SK-N-SH (cell line): ENCODE measurements around the gene FBP1. TPM values are rescaled to one million over a fixed set of nuclear protein-coding genes. Genes with fewer than 3 reads are reported as not detected.

ENCODE experiments used
- CTCF ChIA-PET: fragments of 300-600, 350-600 bp; formaldehyde crosslinking; extraction: SDS; loops from one replicate; lab custom pipeline; 2021; lab: Yijun Ruan, JAX
- POLR2A ChIA-PET: fragments of 350-600 bp; sonication (Branson Sonifier 250); formaldehyde crosslinking; extraction: SDS; loops from one replicate; lab custom pipeline; 2020; ENCODE audit warnings: antibody characterized with exemption, inconsistent platforms; lab: Yijun Ruan, JAX
- DNase-seq: peaks from one replicate; pipeline ENCODE4 v3.0.0; 2012
- H2AFZ ChIP-seq: fragments of 200-600 bp; sonication (generic); 2 replicates; pipeline ENCODE4 v1.8.1; 2016; ENCODE audit warnings: antibody characterized with exemption, mild to moderate bottlenecking, low read depth
- H3F3A ChIP-seq: fragments of 200-600 bp; sonication (generic); replicated peaks from 2 replicates; pipeline ENCODE3; 2016; ENCODE audit warnings: antibody characterized with exemption, mild to moderate bottlenecking; ENCODE audit not compliant: insufficient read depth
- H3K27ac ChIP-seq, 2 experiments: fragments of 200-500 bp in 1 of 2; fragments of 200-600 bp in 1 of 2; sonication (Bioruptor generic) in 1 of 2; sonication (generic), shearing (Covaris generic) in 1 of 2; 2 replicates each; pipeline versions ENCODE4 v1.5.1 to v1.6.1; 2014 to 2016; ENCODE audit warnings: low read depth in 2 of 2, inconsistent platforms in 1 of 2, low read length in 1 of 2, mild to moderate bottlenecking in 1 of 2, mixed read lengths in 1 of 2
- H3K27me3 ChIP-seq: fragments of 200-600 bp; sonication (generic), shearing (Covaris generic); 2 replicates; pipeline ENCODE4 v1.6.1; 2016; ENCODE audit warnings: mixed run types; ENCODE audit not compliant: insufficient read depth
- H3K36me3 ChIP-seq, 2 experiments: fragments of 200-500 bp in 1 of 2; fragments of 200-600 bp in 1 of 2; sonication (Bioruptor generic) in 1 of 2; sonication (generic) in 1 of 2; replicated peaks in 1 of 2; 2 replicates each; pipeline versions ENCODE3 to v1.5.1; 2014 to 2016; ENCODE audit warnings: low read length in 1 of 2, mild to moderate bottlenecking in 1 of 2; ENCODE audit not compliant: insufficient read depth in 2 of 2, control insufficient read depth in 1 of 2
- H3K4me1 ChIP-seq, 2 experiments: fragments of 200-500 bp in 1 of 2; fragments of 200-600 bp in 1 of 2; sonication (Bioruptor generic) in 1 of 2; sonication (generic), shearing (Covaris generic) in 1 of 2; 2 replicates each; pipeline versions ENCODE4 v1.5.1 to v1.6.1; 2014 to 2016; ENCODE audit warnings: low read depth in 1 of 2, low read length in 1 of 2, mixed run types in 1 of 2; ENCODE audit not compliant: insufficient read depth in 2 of 2, control insufficient read depth in 1 of 2
- H3K4me2 ChIP-seq: fragments of 200-600 bp; sonication (generic), shearing (Covaris generic); 2 replicates; pipeline ENCODE4 v1.6.1; 2017; ENCODE audit warnings: mixed run types
- H3K4me3 ChIP-seq, 2 experiments: fragments of 200-500 bp in 1 of 2; fragments of 200-600 bp in 1 of 2; sonication (Bioruptor generic) in 1 of 2; sonication (generic), shearing (Covaris generic) in 1 of 2; 2 replicates each; pipeline versions ENCODE4 v1.5.1 to v1.8.1; 2014 to 2016; ENCODE audit warnings: low read depth in 2 of 2, inconsistent platforms in 1 of 2, low read length in 1 of 2, mild to moderate bottlenecking in 1 of 2, mixed read lengths in 1 of 2, moderate library complexity in 1 of 2
- H3K79me2 ChIP-seq: fragments of 200-600 bp; sonication (generic); 2 replicates; pipeline ENCODE4 v1.8.1; 2017; ENCODE audit warnings: mild to moderate bottlenecking; ENCODE audit not compliant: insufficient read depth
- H3K9ac ChIP-seq: fragments of 200-600 bp; sonication (generic); 2 replicates; pipeline ENCODE4 v1.6.1; 2017; ENCODE audit warnings: mixed run types
- H3K9me2 ChIP-seq: fragments of 200-600 bp; sonication (generic); 2 replicates; pipeline ENCODE4 v1.6.1; 2017; ENCODE audit warnings: mixed run types
- H3K9me3 ChIP-seq: fragments of 200-600 bp; sonication (generic); 2 replicates; pipeline ENCODE4 v1.6.1; 2017; ENCODE audit warnings: mixed run types, mild to moderate bottlenecking, moderate library complexity
- H4K20me1 ChIP-seq: fragments of 200-600 bp; sonication (generic); 2 replicates; pipeline ENCODE4 v1.6.1; 2017; ENCODE audit warnings: mild to moderate bottlenecking, mixed run types; ENCODE audit not compliant: insufficient read depth
- CHD2 ChIP-seq: fragments of 150-350 bp; IDR thresholded peaks from 2 replicates; pipeline ENCODE4 v1.6.1; 2018; ENCODE audit warnings: low read length; ENCODE audit not compliant: partially characterized antibody
- EP300 ChIP-seq, 2 experiments: IDR thresholded peaks; 2 replicates each; pipeline versions ENCODE4 v1.4.0 to v1.6.1; 2012; ENCODE audit warnings: borderline replicate concordance in 1 of 2, low read depth in 1 of 2, low read length in 1 of 2
- EZH2phosphoT487 ChIP-seq: fragments of 200-600 bp; sonication (generic); IDR thresholded peaks from 2 replicates; pipeline ENCODE4 v1.6.1; 2017; ENCODE audit warnings: low read depth, mixed run types, mild to moderate bottlenecking, antibody characterized with exemption, moderate library complexity, borderline replicate concordance
- FOSL2 ChIP-seq: IDR thresholded peaks from 2 replicates; pipeline ENCODE4 v1.4.0; 2012; ENCODE audit warnings: low read depth, mild to moderate bottlenecking, moderate library complexity, borderline replicate concordance
- FOXJ3 ChIP-seq: sonication (generic); formaldehyde crosslinking; IDR thresholded peaks from 2 replicates; pipeline ENCODE4 v1.5.1; 2020; ENCODE audit warnings: mild to moderate bottlenecking, missing genetic modification reagents
- MEF2A ChIP-seq: IDR thresholded peaks from 2 replicates; pipeline ENCODE4 v1.4.0; 2012; ENCODE audit warnings: low read depth, borderline replicate concordance
- NFIC ChIP-seq: IDR thresholded peaks from 2 replicates; pipeline ENCODE4 v1.4.0; 2012; ENCODE audit warnings: borderline replicate concordance
- NRF1 ChIP-seq: IDR thresholded peaks from 2 replicates; pipeline ENCODE4 v1.6.1; 2012; ENCODE audit warnings: low read depth, mild to moderate bottlenecking, low read length
- POLR2AphosphoS5 ChIP-seq: IDR thresholded peaks from 2 replicates; pipeline ENCODE4 v1.6.1; 2012; ENCODE audit warnings: low read depth, low read length
- RAD21 ChIP-seq: IDR thresholded peaks from 2 replicates; pipeline ENCODE4 v1.6.1; 2012; ENCODE audit warnings: mild to moderate bottlenecking, low read length
- RCOR1 ChIP-seq: fragments of 150-350 bp; IDR thresholded peaks from 2 replicates; pipeline ENCODE4 v1.6.1; 2017; ENCODE audit warnings: antibody characterized with exemption, low read length
- RFX5 ChIP-seq: IDR thresholded peaks from 2 replicates; pipeline ENCODE4 v1.6.1; 2012; ENCODE audit warnings: mild to moderate bottlenecking, improper control_type of control experiment, low read length
- RXRA ChIP-seq: IDR thresholded peaks from 2 replicates; pipeline ENCODE4 v1.4.0; 2012; ENCODE audit warnings: low read depth, mild to moderate bottlenecking, borderline replicate concordance
- SMC3 ChIP-seq: IDR thresholded peaks from 2 replicates; pipeline ENCODE4 v1.6.1; 2012; ENCODE audit warnings: low read depth, low read length, improper control_type of control experiment
- TEAD4 ChIP-seq: IDR thresholded peaks from 2 replicates; pipeline ENCODE4 v1.4.0; 2012; ENCODE audit warnings: mild to moderate bottlenecking, borderline replicate concordance; ENCODE audit not compliant: insufficient read depth
- ZBTB33 ChIP-seq: IDR thresholded peaks from 2 replicates; pipeline ENCODE4 v1.4.0; 2012; ENCODE audit warnings: low read depth, borderline replicate concordance
- WGBS: methylation state at CpG from one replicate; pipeline ENCODE4 v1.1.6; 2017; ENCODE audit warnings: low lambda C conversion rate; 5-methylcytosine and 5-hydroxymethylcytosine counted together
- polyA plus RNA-seq, 3 experiments: library from polyadenylated mRNA; depleted of rRNA; stranded (reverse); fragments of >200 nt; gene quantifications; 2 replicates each; pipeline ENCODE4 v1.2.3, GENCODE V29; 2012

Gene FBP1
- polyA plus RNA-seq, 1 of the 3 experiments (the other 2 are of a cell fraction): not detected

DNA sequence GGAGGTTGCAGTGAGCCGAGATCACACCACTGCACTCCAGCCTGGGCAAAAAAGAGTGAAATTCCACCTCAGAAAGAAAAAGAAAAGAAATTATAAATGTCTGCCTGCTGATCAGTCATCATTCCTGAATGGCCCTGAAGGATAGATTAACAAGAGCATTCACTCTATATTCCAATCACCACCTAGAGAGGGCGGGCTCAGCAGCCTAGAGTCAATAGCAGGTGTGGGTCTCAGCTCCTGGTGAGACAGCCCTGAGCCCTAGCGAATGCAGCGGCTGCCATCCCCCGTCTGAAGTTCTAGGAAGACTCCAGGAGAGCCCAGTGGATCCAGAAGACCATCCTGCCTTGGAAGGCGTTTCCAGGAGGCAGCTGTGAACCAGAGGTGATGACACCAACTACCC lies 12.0 kb downstream of the FBP1 start:
- Histone ChIP-seq H3F3A (no peaks in the 10 kb centered on the region), H3K4me2 (no peak overlapping the region)
- no peak for DNase-seq
- TF ChIP-seq CHD2: no peak
- TF ChIP-seq, all 33 proteins: peak for 0
- Histone ChIP-seq H3K79me2 (no peaks in the 10 kb centered on the region), H3K9me2 (no peaks in the 10 kb centered on the region), H3K36me3 (no peaks in the 10 kb centered on the region), H2AFZ (no peak overlapping the region), H3K4me1 (peaks cover 0 to 18% of the 10 kb centered on the region in 2 experiments; a peak in 1 of 4 replicates), H4K20me1 (no peaks in the 10 kb centered on the region), H3K27me3 (no peaks in the 10 kb centered on the region; the same call in 1 of the 2 replicates), H3K27ac (no peak overlapping the region), H3K4me3 (no peak overlapping the region), H3K9me3 (no peaks in the 10 kb centered on the region), H3K9ac (no peak overlapping the region)
- POLR2A ChIA-PET: no interaction called here
- 67% methylated on average over 6 of the region's 6 CpGs for WGBS
- CTCF ChIA-PET: no interaction called here

DNA sequence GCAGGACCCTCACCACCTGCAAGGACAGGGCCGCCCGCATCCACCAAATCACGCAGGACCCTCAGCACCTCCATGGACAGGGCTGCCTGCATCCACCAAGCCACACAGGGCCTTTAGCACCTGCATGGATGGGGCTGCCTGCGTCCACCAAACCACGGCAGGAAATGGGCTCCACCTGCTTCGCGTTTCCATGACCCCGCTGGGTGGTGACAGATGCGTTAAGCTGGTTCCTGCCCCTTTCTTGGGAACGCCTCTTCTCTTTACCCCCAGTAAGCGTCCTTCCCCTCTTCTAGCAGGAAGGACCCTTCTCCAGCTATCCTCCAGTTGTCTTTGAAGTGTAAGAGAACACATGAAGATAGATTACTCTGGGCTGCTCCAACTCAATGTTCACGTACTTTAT lies 13.5 kb downstream of the FBP1 start:
- no peak overlapping the region for H3K4me2 ChIP-seq
- H4K20me1 ChIP-seq: no peaks in the 10 kb centered on the region
- no peaks in the 10 kb centered on the region for H3K27me3 ChIP-seq
- WGBS: 86% methylated on average over 11 of the region's 12 CpGs
- H3K4me3 ChIP-seq: no peak overlapping the region
- no peaks in the 10 kb centered on the region for H3K9me3 ChIP-seq
- CTCF ChIA-PET: interaction anchor here (1.4 kb wide), 1 partner anchor 500 kb away, joined by 3 read pairs; no protein-coding TSS in a partner anchor
- DNase-seq: no peak
- peaks cover 0 to 16% of the 10 kb centered on the region in 2 experiments; a peak in 1 of 4 replicates for H3K4me1 ChIP-seq
- no peaks in the 10 kb centered on the region for H3K79me2 ChIP-seq
- no peaks in the 10 kb centered on the region for H3K9me2 ChIP-seq
- H2AFZ ChIP-seq: no peak overlapping the region
- H3K9ac ChIP-seq: no peak overlapping the region
- no peaks in the 10 kb centered on the region for H3K36me3 ChIP-seq
- no peaks in the 10 kb centered on the region for H3F3A ChIP-seq
- POLR2A ChIA-PET: no interaction called here
- H3K27ac ChIP-seq: no peak overlapping the region
- TF ChIP-seq FOXJ3 (CRISPR knock-in tag) (no peak), MEF2A (no peak), ZBTB33 (no peak), NFIC (no peak), RCOR1 (no peak), RFX5 (no peak), FOSL2 (no peak), TEAD4 (no peak), RXRA (no peak)

GRCh38 chr9:94624629-94625028 lies 14.7 kb downstream of the FBP1 start:
- Histone ChIP-seq H3K9me2 (no peaks in the 10 kb centered on the region), H3K4me2 (no peak overlapping the region), H3K9me3 (no peaks in the 10 kb centered on the region), H3K27ac (no peak overlapping the region), H4K20me1 (no peaks in the 10 kb centered on the region), H3K36me3 (no peaks in the 10 kb centered on the region), H2AFZ (no peak overlapping the region)
- CTCF ChIA-PET: interaction anchor here (2.1 kb wide), 1 partner anchor 10 kb away, joined by 8 read pairs; no protein-coding TSS in a partner anchor
- DNase-seq: no peak
- TF ChIP-seq POLR2AphosphoS5 (no peak), NRF1 (no peak), EP300 (IDR thresholded peaks at IDR 0.05; ENCODE audit: borderline replicate concordance in 1 of 2, low read depth in 1 of 2, low read length in 1 of 2) (no peak), RFX5 (no peak), EZH2phosphoT487 (no peak), SMC3 (no peak), RAD21 (no peak), RCOR1 (no peak), TEAD4 (no peak), ZBTB33 (no peak)
- TF ChIP-seq, all 33 proteins: peak for 0
- H3K27me3 ChIP-seq: no peaks in the 10 kb centered on the region
- POLR2A ChIA-PET: interaction anchor here (0.7 kb wide), 1 partner anchor 13 kb away, joined by 3 read pairs; no protein-coding TSS in a partner anchor
- no peak overlapping the region for H3K9ac ChIP-seq
- peaks cover 0 to 12% of the 10 kb centered on the region in 2 experiments; a peak in 1 of 4 replicates for H3K4me1 ChIP-seq
- no peak overlapping the region for H3K4me3 ChIP-seq
- no peaks in the 10 kb centered on the region for H3F3A ChIP-seq
- no peaks in the 10 kb centered on the region for H3K79me2 ChIP-seq
- WGBS: 82% methylated on average over 4 of the region's 4 CpGs
